ENCODE data around the gene SAP130.

DNA sequence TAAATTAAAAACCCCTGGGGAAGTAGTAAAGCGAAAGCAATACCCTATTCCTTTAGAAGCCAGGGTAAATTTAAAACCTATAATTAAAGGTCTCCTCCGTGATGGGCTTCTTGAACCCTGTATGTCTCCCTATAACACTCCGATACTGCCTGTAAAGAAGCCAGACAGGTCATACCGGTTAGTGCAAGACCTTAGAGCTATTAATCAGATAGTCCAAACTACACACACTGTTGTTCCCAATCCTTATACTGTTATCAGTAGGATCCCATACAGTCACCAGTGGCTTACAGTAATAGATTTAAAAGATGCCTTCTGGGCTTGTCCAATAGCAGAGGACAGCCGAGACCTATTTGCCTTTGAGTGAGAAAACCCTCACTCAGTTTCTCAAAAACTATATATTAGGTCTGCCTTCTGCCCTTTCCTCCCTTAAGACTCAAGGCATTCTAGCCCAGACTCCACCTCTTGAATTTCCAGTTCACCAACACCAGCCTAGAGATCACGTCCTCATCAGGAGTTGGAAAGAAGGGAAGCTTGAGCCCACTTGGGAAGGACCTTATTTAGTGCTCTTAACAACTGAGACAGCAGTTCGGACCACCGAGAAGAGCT, 12.4 kb upstream of the SAP130 start:
- TF ChIP-seq, protein P1, sequence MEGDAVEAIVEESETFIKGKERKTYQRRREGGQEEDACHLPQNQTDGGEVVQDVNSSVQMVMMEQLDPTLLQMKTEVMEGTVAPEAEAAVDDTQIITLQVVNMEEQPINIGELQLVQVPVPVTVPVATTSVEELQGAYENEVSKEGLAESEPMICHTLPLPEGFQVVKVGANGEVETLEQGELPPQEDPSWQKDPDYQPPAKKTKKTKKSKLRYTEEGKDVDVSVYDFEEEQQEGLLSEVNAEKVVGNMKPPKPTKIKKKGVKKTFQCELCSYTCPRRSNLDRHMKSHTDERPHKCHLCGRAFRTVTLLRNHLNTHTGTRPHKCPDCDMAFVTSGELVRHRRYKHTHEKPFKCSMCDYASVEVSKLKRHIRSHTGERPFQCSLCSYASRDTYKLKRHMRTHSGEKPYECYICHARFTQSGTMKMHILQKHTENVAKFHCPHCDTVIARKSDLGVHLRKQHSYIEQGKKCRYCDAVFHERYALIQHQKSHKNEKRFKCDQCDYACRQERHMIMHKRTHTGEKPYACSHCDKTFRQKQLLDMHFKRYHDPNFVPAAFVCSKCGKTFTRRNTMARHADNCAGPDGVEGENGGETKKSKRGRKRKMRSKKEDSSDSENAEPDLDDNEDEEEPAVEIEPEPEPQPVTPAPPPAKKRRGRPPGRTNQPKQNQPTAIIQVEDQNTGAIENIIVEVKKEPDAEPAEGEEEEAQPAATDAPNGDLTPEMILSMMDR (IDR thresholded peaks at IDR 0.05): no peak
- TF ChIP-seq POLR2A (IDR thresholded peaks at IDR 0.05): no peak
